Measurements from ENCODE around the gene CCDC32. TPM values are rescaled to one million over a fixed set of nuclear protein-coding genes. Genes with fewer than 3 reads are reported as not detected.
"Not testable (repeated sequence)": the region's sequence is repeated elsewhere in the genome, so short reads cannot be mapped to it uniquely, and the experiment has no call there.

CCDC32 gene
- total RNA-seq, 1 donor, result 20.7 TPM

DNA sequence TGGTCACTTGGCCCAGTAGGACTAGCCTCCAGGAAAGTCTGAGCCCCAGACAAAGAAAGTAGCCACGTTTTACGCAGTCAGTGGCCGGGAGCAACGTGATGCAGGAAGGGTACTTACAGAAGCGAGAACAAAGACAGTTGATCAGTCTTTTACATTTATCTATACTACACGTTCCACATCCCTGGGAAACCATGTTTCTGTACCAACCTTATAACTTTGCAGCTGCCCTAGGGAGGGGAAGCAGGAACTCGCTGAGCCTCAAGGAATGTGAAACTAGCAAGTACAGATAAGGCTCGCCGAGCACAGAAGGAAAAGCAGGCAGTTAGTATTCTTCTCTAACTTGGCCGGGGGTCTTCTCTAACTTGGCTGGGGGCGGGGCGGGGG is 25.8 kb upstream of the CCDC32 start:
- peak overlapping the region; percentile 66 for H3K4me3 ChIP-seq (ENCODE audit: low read depth, low read length)
- TF ChIP-seq, protein P1, sequence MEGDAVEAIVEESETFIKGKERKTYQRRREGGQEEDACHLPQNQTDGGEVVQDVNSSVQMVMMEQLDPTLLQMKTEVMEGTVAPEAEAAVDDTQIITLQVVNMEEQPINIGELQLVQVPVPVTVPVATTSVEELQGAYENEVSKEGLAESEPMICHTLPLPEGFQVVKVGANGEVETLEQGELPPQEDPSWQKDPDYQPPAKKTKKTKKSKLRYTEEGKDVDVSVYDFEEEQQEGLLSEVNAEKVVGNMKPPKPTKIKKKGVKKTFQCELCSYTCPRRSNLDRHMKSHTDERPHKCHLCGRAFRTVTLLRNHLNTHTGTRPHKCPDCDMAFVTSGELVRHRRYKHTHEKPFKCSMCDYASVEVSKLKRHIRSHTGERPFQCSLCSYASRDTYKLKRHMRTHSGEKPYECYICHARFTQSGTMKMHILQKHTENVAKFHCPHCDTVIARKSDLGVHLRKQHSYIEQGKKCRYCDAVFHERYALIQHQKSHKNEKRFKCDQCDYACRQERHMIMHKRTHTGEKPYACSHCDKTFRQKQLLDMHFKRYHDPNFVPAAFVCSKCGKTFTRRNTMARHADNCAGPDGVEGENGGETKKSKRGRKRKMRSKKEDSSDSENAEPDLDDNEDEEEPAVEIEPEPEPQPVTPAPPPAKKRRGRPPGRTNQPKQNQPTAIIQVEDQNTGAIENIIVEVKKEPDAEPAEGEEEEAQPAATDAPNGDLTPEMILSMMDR (IDR thresholded peaks at IDR 0.05; ENCODE audit: insufficient read depth, low read depth, low read length), result no peak
- peak; percentile 45 for DNase-seq (ENCODE audit: low read depth)

DNA sequence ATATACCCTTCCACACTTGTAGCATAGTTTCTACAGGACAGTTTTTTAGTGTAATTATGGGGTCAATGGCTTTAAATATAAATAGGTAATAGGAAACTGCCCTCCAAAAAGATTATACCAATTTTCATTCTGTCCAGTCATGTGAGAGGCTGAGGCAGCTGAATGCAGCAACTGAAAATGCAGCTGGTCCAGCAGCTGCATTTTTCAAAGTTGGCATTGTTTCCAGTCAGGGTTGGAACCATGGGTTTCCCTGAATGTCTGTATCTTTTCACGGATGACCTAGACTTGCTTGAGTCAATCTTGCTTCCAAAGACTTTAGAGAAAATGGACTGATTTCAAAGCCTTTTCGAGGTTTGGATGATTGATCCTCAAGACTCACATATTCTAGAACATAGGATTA is 19.3 kb upstream of the CCDC32 start:
- DNase-seq (ENCODE audit: low read depth), result no peak
- H3K4me3 ChIP-seq (ENCODE audit: low read depth, low read length), result peak overlapping the region; percentile 5
- TF ChIP-seq, protein P1 (IDR thresholded peaks at IDR 0.05; ENCODE audit: insufficient read depth, low read depth, low read length), result no peak

DNA sequence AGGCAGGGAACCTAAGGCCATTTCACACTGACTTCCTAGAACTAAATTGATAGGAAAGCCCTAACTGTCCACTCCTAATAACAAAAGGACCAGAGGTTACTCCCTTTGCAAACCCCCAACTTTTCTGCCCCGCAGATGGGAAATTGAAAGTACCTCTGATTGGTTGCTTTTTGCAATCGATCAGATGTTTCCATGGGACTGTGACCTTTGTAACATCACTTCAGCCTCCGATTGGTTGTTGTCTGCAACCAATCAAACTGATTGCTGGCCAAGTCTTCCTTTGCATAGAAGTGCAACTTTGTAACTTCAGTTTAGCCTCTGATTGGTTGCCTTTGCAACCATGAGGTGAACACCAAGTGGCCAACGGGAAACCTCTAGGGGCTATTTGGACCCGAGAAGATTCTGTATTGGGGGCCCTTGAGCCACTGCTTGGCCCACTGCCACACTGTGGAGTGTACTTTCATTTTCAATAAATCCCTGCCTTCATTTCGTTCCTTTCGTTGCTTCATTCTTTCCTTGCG is 17.9 kb upstream of the CCDC32 start:
- TF ChIP-seq, protein P1 (IDR thresholded peaks at IDR 0.05; ENCODE audit: insufficient read depth, low read depth, low read length), result no peak
- H3K4me3 ChIP-seq (ENCODE audit: low read depth, low read length), result peak overlapping the region; percentile 58
- DNase-seq (ENCODE audit: low read depth), result peak; percentile 83

DNA sequence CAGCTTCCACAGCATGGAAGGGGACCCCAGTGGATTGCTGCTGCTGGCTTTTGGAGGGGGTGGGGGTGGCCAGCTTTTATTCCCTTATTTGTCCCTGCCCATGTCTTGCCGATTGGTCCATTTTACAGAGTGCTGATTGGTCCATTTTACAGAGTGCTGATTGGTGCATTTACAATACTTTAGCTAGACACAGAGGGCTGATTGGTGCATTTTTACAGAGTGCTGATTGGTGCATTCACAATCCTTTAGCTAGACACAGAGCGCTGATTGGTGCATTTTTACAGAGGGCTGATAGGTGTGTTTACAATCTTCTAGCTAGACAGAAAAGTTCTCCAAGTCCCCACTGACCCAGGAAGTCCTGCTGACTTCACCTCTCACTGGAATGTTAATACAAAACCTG is 17.0 kb upstream of the CCDC32 start:
- DNase-seq (ENCODE audit: low read depth); H3K4me3 ChIP-seq (ENCODE audit: low read depth, low read length): not testable (repeated sequence)

DNA sequence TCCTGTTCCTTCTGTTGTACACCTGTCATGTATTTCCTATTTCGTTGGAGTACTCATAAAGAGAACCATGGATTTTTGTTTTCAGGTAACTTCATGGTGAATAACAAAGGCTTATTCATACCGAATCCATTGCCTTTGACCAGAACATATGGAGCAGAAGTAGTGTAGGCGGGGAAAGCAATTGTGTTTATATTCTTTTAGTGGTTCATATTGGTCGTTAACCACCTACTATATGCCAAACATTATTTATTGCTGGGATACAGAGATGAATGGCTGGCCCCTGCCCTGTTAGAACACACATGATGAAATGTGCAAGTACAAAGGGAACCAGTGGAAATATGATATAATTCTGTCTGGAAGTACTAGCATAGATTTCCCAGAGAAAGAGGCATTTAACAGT is 14.1 kb upstream of the CCDC32 start:
- no peak for DNase-seq (ENCODE audit: low read depth)
- H3K4me3 ChIP-seq (ENCODE audit: low read depth, low read length), result no peak overlapping the region
- TF ChIP-seq, protein P1 (IDR thresholded peaks at IDR 0.05; ENCODE audit: insufficient read depth, low read depth, low read length), result no peak

DNA sequence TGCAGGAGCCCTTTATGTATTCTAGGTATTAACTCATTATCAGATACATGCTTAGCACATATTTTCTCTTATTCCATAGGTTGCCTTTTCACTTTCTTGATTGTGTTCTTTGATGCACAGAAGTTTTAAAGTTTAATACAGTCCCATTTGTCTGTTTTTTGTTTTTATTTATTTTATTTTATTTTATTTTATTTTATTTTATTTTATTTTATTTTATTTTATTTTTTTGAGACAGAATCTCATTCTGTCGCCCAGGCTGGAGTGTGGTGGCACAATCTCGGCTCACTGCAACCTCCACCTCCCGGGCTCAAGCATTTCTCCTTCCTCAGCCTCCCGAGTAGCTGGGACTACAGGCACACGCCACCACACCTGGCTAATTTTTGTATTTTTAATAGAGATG is 12.1 kb upstream of the CCDC32 start:
- H3K4me3 ChIP-seq (ENCODE audit: low read depth, low read length); DNase-seq (ENCODE audit: low read depth): not testable (repeated sequence)

DNA sequence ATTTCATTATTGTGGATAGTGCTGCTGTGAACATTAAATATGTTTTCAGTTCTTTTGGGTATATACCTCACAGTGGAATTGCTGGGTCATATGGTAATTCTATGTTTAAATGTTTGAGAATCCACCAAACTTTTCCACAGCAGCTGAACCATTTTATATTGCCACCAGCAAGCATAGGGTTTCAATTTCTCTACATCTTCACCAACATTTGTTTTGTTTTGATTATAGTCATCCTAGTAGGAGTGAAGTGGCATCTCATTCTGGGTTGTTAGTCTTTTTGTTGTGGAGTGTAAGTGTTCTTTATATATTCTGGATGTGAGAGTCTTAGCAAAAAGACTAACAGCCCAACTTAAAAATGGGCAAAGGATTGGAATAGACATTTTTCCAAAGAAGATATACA is 10.3 kb upstream of the CCDC32 start:
- no peak for DNase-seq (ENCODE audit: low read depth)
- H3K4me3 ChIP-seq (ENCODE audit: low read depth, low read length), result no peak overlapping the region
- TF ChIP-seq, protein P1 (IDR thresholded peaks at IDR 0.05; ENCODE audit: insufficient read depth, low read depth, low read length), result no peak

DNA sequence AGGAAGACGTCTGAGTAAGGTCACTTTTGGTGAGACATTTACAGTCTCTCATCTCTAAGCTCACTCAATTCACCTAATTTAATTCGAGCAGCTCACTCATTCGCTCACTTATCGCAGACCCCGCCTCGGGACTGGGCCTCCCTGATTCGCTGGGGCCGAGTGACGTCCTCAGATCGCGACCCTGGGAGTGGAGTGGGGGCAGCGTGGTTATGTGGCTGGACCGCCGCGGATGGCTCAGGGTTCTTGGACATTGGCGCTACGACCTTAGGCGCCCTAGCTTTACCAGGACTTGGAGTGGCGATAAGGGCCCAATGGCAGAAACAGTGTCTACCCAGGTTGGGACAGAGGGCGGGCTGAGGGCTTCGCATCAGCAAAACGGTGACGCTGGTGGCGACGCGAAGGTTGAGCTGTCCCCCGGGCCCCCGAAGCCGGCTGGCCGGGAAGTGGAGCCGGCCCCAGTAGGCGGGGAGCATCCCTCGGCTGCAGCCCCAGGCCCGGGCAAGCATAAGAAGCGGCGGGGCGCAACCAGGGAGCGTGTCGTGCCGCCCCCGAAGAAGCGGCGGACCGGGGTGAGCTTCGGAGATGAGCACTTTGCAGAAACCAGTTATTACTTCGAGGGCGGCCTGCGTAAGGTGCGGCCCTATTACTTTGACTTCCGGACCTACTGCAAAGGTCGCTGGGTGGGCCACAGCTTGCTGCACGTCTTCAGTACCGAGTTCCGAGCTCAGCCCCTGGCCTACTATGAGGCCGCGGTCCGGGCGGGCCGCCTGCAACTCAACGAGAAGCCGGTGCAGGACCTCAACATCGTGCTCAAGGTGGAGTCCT is 4.5 kb upstream of the CCDC32 start, which contains the start of gene RPUSD2:
TSS of gene RPUSD2 (plus strand) at position 171 of the 825 bp plus-strand sequence. CDS start at position 210, 39 bp downstream.
- DNase-seq (ENCODE audit: low read depth), result peak; percentile 93
- TF ChIP-seq, protein P1 (IDR thresholded peaks at IDR 0.05; ENCODE audit: insufficient read depth, low read depth, low read length), result no peak
- peak within 1 kb of the TSS; percentile 86 for H3K4me3 ChIP-seq (ENCODE audit: low read depth, low read length)
